Loucy (cell line): Measurements from ENCODE around the gene ADARB2.

Source experiments
- H2AFZ ChIP-seq: fragments of 200-600 bp; sonication (generic); 2 replicates; pipeline ENCODE4 v1.6.0; 2016; ENCODE audit warnings: antibody characterized with exemption, mild to moderate bottlenecking, low read length, moderate library complexity
- H3F3A ChIP-seq: fragments of 200-600 bp; 2 replicates; pipeline ENCODE4 v1.6.0; 2016; ENCODE audit warnings: antibody characterized with exemption, low read depth, mild to moderate bottlenecking
- H3K27me3 ChIP-seq: fragments of 200-600 bp; sonication (generic); 2 replicates; pipeline ENCODE4 v1.6.1; 2014; ENCODE audit warnings: low read length, mild to moderate bottlenecking; ENCODE audit not compliant: insufficient read depth, poor library complexity, severe bottlenecking
- H3K36me3 ChIP-seq: fragments of 200-600 bp; sonication (generic); 2 replicates; pipeline ENCODE4 v1.6.1; 2016; ENCODE audit warnings: low read length; ENCODE audit not compliant: insufficient read depth
- H3K4me1 ChIP-seq: fragments of 200-600 bp; sonication (generic); 2 replicates; pipeline ENCODE4 v1.5.1; 2014; ENCODE audit warnings: low read length, mild to moderate bottlenecking; ENCODE audit not compliant: insufficient read depth, poor library complexity, severe bottlenecking
- H3K4me2 ChIP-seq: fragments of 200-600 bp; sonication (generic); 2 replicates; pipeline ENCODE4 v1.6.0; 2014; ENCODE audit warnings: antibody characterized with exemption, low read length, low read depth, mild to moderate bottlenecking; ENCODE audit not compliant: poor library complexity, severe bottlenecking
- H3K4me3 ChIP-seq: fragments of 200-600 bp; sonication (generic); 2 replicates; pipeline ENCODE4 v1.5.1; 2014; ENCODE audit warnings: low read length, mild to moderate bottlenecking, mixed read lengths; ENCODE audit not compliant: poor library complexity, severe bottlenecking
- H3K79me2 ChIP-seq: fragments of 200-600 bp; sonication (generic); 2 replicates; pipeline ENCODE4 v1.6.1; 2014; ENCODE audit warnings: low read length; ENCODE audit not compliant: insufficient read depth
- H3K9ac ChIP-seq: fragments of 200-600 bp; sonication (generic); 2 replicates; pipeline ENCODE4 v1.6.0; 2014; ENCODE audit warnings: mild to moderate bottlenecking, low read depth, low read length, moderate library complexity; ENCODE audit not compliant: poor library complexity, severe bottlenecking
- H3K9me2 ChIP-seq: fragments of 200-600 bp; sonication (generic); replicated peaks from 2 replicates; pipeline ENCODE4 v1.6.1; 2016; ENCODE audit warnings: low read depth, low read length, mixed read lengths
- H3K9me3 ChIP-seq: fragments of 200-600 bp; sonication (generic); 2 replicates; pipeline ENCODE4 v1.6.1; 2014; ENCODE audit warnings: mild to moderate bottlenecking, antibody characterized with exemption, low read length, low read depth; ENCODE audit not compliant: insufficient read depth
- H4K20me1 ChIP-seq: fragments of 200-600 bp; sonication (generic); 2 replicates; pipeline ENCODE4 v1.6.0; 2014; ENCODE audit warnings: antibody characterized with exemption, low read length, mild to moderate bottlenecking; ENCODE audit not compliant: insufficient read depth, poor library complexity, severe bottlenecking
- EZH2phosphoT487 ChIP-seq: fragments of 200-600 bp; IDR thresholded peaks from 2 replicates; pipeline ENCODE4 v1.6.1; 2018; ENCODE audit warnings: antibody characterized with exemption, mild to moderate bottlenecking, moderate library complexity, borderline replicate concordance
- TF ChIP-seq, protein P1 (sequence below): fragments of 200-600 bp; sonication (generic); conservative IDR thresholded peaks from 2 replicates; pipeline ENCODE4 v1.5.1; 2014; ENCODE audit warnings: mild to moderate bottlenecking, antibody characterized with exemption, low read length

ADARB2 gene

GRCh38 chr10:1274111-1274661 is 463.1 kb downstream of the ADARB2 start:
- Histone ChIP-seq H2AFZ (no peak overlapping the region), H3K36me3 (no peaks in the 10 kb centered on the region), H3K27me3 (no peaks in the 10 kb centered on the region), H3K9ac (no peak overlapping the region), H3K9me2 (no peaks in the 10 kb centered on the region), H3K4me1 (no peaks in the 10 kb centered on the region), H3K9me3 (no peaks in the 10 kb centered on the region), H3K4me3 (no peak overlapping the region), H3K79me2 (no peaks in the 10 kb centered on the region), H3F3A (no peaks in the 10 kb centered on the region), H4K20me1 (no peaks in the 10 kb centered on the region), H3K4me2 (no peak overlapping the region)
- TF ChIP-seq EZH2phosphoT487 = no peak

DNA sequence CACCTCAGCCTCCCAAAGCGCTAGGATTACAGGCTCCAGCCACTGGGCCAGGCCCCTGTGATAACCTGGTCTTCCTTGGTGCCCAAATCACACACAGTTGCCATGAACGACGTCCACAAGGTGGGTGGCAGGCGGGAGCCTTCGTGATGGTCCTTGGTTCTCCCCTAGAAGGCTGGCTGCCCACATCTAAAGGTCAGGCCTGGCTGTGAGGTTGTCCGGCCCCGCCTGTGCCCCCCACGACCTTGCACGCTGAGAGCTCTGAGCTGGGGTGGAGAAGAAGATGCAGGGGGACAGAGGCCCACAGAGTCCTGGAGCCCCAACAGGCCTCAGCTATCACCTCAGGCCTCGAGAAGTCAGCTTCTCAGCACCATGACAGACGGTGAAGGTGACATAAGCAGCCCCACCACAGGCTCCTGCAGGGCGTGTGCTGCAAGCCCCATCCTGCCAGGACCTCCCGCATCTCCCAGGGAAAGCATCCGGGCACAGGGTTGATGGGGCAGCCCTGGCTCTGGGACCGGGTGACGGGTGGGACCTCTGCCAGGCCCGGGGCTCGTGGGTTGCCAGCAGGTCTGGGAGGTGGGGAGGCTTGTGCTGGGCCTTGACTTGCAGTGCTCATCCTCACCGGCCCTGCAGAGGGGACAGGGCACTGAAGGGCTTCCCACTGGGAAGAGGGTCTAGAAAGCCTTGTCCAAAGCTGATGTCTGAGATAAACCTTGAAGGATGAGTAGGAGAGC is 463.8 kb downstream of the ADARB2 start:
- Histone ChIP-seq H3K4me2 (no peak overlapping the region), H4K20me1 (no peaks in the 10 kb centered on the region), H3K79me2 (no peaks in the 10 kb centered on the region), H3F3A (no peaks in the 10 kb centered on the region), H3K9me3 (no peaks in the 10 kb centered on the region), H3K9me2 (no peaks in the 10 kb centered on the region), H3K36me3 (no peaks in the 10 kb centered on the region), H3K27me3 (no peaks in the 10 kb centered on the region), H3K9ac (no peak overlapping the region), H2AFZ (no peak overlapping the region), H3K4me3 (no peak overlapping the region), H3K4me1 (no peaks in the 10 kb centered on the region)
- TF ChIP-seq, protein P1, sequence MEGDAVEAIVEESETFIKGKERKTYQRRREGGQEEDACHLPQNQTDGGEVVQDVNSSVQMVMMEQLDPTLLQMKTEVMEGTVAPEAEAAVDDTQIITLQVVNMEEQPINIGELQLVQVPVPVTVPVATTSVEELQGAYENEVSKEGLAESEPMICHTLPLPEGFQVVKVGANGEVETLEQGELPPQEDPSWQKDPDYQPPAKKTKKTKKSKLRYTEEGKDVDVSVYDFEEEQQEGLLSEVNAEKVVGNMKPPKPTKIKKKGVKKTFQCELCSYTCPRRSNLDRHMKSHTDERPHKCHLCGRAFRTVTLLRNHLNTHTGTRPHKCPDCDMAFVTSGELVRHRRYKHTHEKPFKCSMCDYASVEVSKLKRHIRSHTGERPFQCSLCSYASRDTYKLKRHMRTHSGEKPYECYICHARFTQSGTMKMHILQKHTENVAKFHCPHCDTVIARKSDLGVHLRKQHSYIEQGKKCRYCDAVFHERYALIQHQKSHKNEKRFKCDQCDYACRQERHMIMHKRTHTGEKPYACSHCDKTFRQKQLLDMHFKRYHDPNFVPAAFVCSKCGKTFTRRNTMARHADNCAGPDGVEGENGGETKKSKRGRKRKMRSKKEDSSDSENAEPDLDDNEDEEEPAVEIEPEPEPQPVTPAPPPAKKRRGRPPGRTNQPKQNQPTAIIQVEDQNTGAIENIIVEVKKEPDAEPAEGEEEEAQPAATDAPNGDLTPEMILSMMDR = no peak
- no peak for TF ChIP-seq EZH2phosphoT487

DNA sequence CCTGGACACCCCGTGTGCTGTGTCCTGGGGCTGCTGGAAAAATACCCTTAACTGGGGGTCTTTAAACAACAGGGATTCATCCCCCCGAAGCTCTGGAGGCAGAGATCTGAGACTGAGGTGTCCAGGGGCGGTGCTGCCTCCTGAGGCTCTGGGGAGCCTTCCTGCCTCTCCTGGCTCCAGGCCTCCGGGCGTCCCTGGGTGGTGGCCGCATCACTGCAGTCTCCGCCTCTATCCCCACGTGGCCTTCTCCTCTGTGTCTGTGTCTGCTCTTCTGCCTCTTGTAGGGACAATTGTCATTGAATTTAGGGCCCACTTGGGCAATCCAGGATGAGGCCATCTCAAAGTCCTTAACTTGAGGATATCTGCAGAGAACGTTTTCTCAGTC is 464.6 kb downstream of the ADARB2 start:
- Histone ChIP-seq H3K79me2 (no peaks in the 10 kb centered on the region), H4K20me1 (no peaks in the 10 kb centered on the region), H3K9me2 (no peaks in the 10 kb centered on the region), H3K9ac (no peak overlapping the region), H3K27me3 (no peaks in the 10 kb centered on the region), H3K9me3 (no peaks in the 10 kb centered on the region), H3K4me2 (no peak overlapping the region), H3F3A (no peaks in the 10 kb centered on the region), H3K36me3 (no peaks in the 10 kb centered on the region), H2AFZ (no peak overlapping the region), H3K4me1 (no peaks in the 10 kb centered on the region), H3K4me3 (no peak overlapping the region)
- TF ChIP-seq EZH2phosphoT487 = no peak
- TF ChIP-seq, protein P1 = no peak
